ENCODE measurements around the gene COBLL1.

DNA sequence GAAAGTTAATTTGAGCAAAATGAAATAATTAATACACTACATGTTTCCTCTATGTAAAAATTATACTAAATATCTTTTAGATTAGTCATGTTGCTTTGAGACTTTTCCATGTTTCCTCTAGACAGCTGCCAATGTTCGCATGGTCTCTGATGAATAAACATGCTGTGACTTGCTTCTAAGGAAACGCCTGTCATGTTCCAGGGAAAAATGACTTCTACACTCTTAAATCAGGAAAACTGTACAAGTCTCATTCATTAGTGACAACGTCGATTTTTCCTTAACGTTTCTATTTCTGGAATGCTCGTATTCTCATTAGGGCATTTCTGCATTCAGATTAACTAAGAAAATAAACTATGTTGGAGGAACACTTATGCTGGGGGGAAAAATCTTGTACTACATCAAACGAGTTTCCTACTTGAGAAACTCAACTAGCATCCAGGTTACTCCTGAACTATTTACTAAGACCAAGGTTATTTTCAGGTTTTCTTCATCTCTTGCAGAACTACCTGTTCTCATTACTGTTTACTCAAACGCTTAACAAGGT lies 1.6 kb downstream of the COBLL1 start:
- TF ChIP-seq NFIC (IDR thresholded peaks at IDR 0.05) (no peak), REST (IDR thresholded peaks at IDR 0.05; ENCODE audit: low read depth) (no peak), TAF1 (IDR thresholded peaks at IDR 0.05; ENCODE audit: low read depth) (no peak), CEBPB (IDR thresholded peaks at IDR 0.05) (no peak), TEAD4 (IDR thresholded peaks at IDR 0.05) (no peak)

Measured in Ishikawa (cell line).